IMR-90 (cell line): ENCODE measurements around the gene PRDM12. TPM values are rescaled to one million over a fixed set of nuclear protein-coding genes. Genes with fewer than 3 reads are reported as not detected.

Source experiments
- ATAC-seq: fragments of 200-7000 bp; cut with Tn5 transposase; 2 replicates; pipeline ENCODE4 v1.9.1; 2020; ENCODE audit warnings: low read depth, mild to moderate bottlenecking, moderate library complexity
- BruUV-seq: library from RNA; stranded (reverse); fragments of 400-500 nt; replicated peaks from 2 replicates; lab custom pipeline; 2021; lab: Mats Ljungman, UMichigan
- CTCF ChIA-PET: fragments of 300-600 bp; formaldehyde crosslinking; extraction: SDS; loops from one replicate; lab custom pipeline; 2021; ENCODE audit warnings: antibody characterized with exemption; lab: Yijun Ruan, JAX
- POLR2A ChIA-PET: fragments of 300-600 bp; sonication (Branson Sonifier 250); formaldehyde crosslinking; loops from one replicate; lab custom pipeline; 2022; ENCODE audit warnings: antibody characterized with exemption; ENCODE audit not compliant: unreplicated experiment; lab: Charles Lee
- DNase-seq: peaks from one replicate; pipeline ENCODE4 v3.0.0; 2013
- H2AFZ ChIP-seq: replicated peaks from 2 replicates; pipeline ENCODE3; 2013; ENCODE audit warnings: low read length, mild to moderate bottlenecking; ENCODE audit not compliant: poor library complexity
- H2AK5ac ChIP-seq: 2 replicates; pipeline ENCODE4 v1.6.1; 2013; ENCODE audit warnings: low read depth, low read length, inconsistent platforms
- H2AK9ac ChIP-seq: replicated peaks from 2 replicates; pipeline ENCODE3; 2013; ENCODE audit warnings: mild to moderate bottlenecking, low read depth, low read length, moderate library complexity; ENCODE audit not compliant: poor library complexity
- H2BK120ac ChIP-seq: 2 replicates; pipeline ENCODE4 v1.6.1; 2013; ENCODE audit warnings: low read depth, low read length, inconsistent platforms
- H2BK15ac ChIP-seq: 3 replicates; pipeline ENCODE4 v1.6.1; 2013; ENCODE audit warnings: low read depth, low read length, inconsistent platforms
- H2BK20ac ChIP-seq: 2 replicates; pipeline ENCODE4 v1.6.1; 2013; ENCODE audit warnings: low read depth, mild to moderate bottlenecking, inconsistent platforms, low read length, moderate library complexity
- H2BK5ac ChIP-seq: 2 replicates; pipeline ENCODE4 v1.6.1; 2013; ENCODE audit warnings: mild to moderate bottlenecking, low read depth, low read length, inconsistent platforms; ENCODE audit not compliant: poor library complexity, severe bottlenecking
- H3K14ac ChIP-seq: replicated peaks from 2 replicates; pipeline ENCODE4 v1.6.1; 2013; ENCODE audit warnings: low read depth, low read length, inconsistent platforms
- H3K18ac ChIP-seq: 2 replicates; pipeline ENCODE4 v1.6.1; 2013; ENCODE audit warnings: low read depth, low read length, control low read depth
- H3K23ac ChIP-seq: 2 replicates; pipeline ENCODE4 v1.6.1; 2013; ENCODE audit warnings: low read depth, low read length, inconsistent platforms
- H3K27ac ChIP-seq: 2 replicates; pipeline ENCODE4 v1.5.1; 2013; ENCODE audit warnings: mild to moderate bottlenecking, control low read depth, low read length; ENCODE audit not compliant: insufficient read depth
- H3K27me3 ChIP-seq: 2 replicates; pipeline ENCODE4 v1.6.1; 2013; ENCODE audit warnings: low read length; ENCODE audit not compliant: control insufficient read depth, insufficient read depth
- H3K36me3 ChIP-seq: 2 replicates; pipeline ENCODE4 v1.6.1; 2013; ENCODE audit warnings: low read length, mixed read lengths; ENCODE audit not compliant: control insufficient read depth, insufficient read depth
- H3K4ac ChIP-seq: 2 replicates; pipeline ENCODE4 v1.6.1; 2013; ENCODE audit warnings: low read depth, low read length, inconsistent platforms
- H3K4me1 ChIP-seq: 2 replicates; pipeline ENCODE4 v1.6.1; 2013; ENCODE audit warnings: low read length, mixed read lengths; ENCODE audit not compliant: control insufficient read depth, insufficient read depth
- H3K4me2 ChIP-seq: 2 replicates; pipeline ENCODE4 v1.6.1; 2013; ENCODE audit warnings: low read depth, mild to moderate bottlenecking, control low read depth, low read length, moderate library complexity
- H3K4me3 ChIP-seq: 2 replicates; pipeline ENCODE4 v1.5.1; 2013; ENCODE audit warnings: low read depth, mild to moderate bottlenecking, control low read depth, low read length, moderate library complexity; ENCODE audit not compliant: insufficient read depth
- H3K56ac ChIP-seq: 2 replicates; pipeline ENCODE4 v1.6.1; 2013; ENCODE audit warnings: low read length, inconsistent platforms; ENCODE audit not compliant: insufficient read depth; ENCODE audit errors: extremely low read depth
- H3K79me1 ChIP-seq, 2 experiments: 2 replicates each; pipeline ENCODE4 v1.6.1; 2013; ENCODE audit warnings: low read length in 2 of 2, inconsistent platforms in 1 of 2, low read depth in 1 of 2
- H3K9ac ChIP-seq: 2 replicates; pipeline ENCODE4 v1.6.1; 2013; ENCODE audit warnings: low read depth, low read length, control low read depth
- H3K9me1 ChIP-seq: 2 replicates; pipeline ENCODE4 v1.6.1; 2013; ENCODE audit warnings: low read length, inconsistent platforms; ENCODE audit not compliant: insufficient read depth
- H3K9me3 ChIP-seq: 2 replicates; pipeline ENCODE4 v1.6.1; 2013; ENCODE audit warnings: low read length; ENCODE audit not compliant: control insufficient read depth, insufficient read depth
- H4K20me1 ChIP-seq: 2 replicates; pipeline ENCODE4 v1.6.1; 2013; ENCODE audit warnings: low read length, inconsistent platforms; ENCODE audit not compliant: insufficient read depth
- H4K5ac ChIP-seq: 2 replicates; pipeline ENCODE4 v1.6.1; 2013; ENCODE audit warnings: mild to moderate bottlenecking, low read depth, low read length, control low read depth
- H4K8ac ChIP-seq, 2 experiments: 2 replicates each; pipeline ENCODE4 v1.6.1; 2013; ENCODE audit warnings: low read depth in 2 of 2, low read length in 2 of 2, control low read depth in 1 of 2, inconsistent platforms in 1 of 2
- H4K91ac ChIP-seq: 2 replicates; pipeline ENCODE4 v1.6.1; 2013; ENCODE audit warnings: low read depth, low read length, inconsistent platforms; ENCODE audit not compliant: insufficient read depth
- BHLHE40 ChIP-seq: fragments of 150-350 bp; IDR thresholded peaks from 2 replicates; pipeline ENCODE4 v1.6.1; 2016; ENCODE audit warnings: mild to moderate bottlenecking, low read depth, low read length
- CEBPB ChIP-seq: IDR thresholded peaks from 2 replicates; pipeline ENCODE4 v1.6.1; 2012; ENCODE audit warnings: low read depth, low read length, improper control_type of control experiment
- CHD1 ChIP-seq: IDR thresholded peaks from 2 replicates; pipeline ENCODE4 v1.6.1; 2012; ENCODE audit warnings: low read depth, low read length, improper control_type of control experiment
- FOS ChIP-seq: fragments of 150-350 bp; IDR thresholded peaks from 2 replicates; pipeline ENCODE4 v1.6.1; 2016; ENCODE audit warnings: low read depth, low read length
- MAFK ChIP-seq: IDR thresholded peaks from 2 replicates; pipeline ENCODE4 v1.6.1; 2012; ENCODE audit warnings: low read depth, low read length, improper control_type of control experiment
- MAZ ChIP-seq: IDR thresholded peaks from 2 replicates; pipeline ENCODE4 v1.6.1; 2012; ENCODE audit warnings: low read depth, mild to moderate bottlenecking, low read length, improper control_type of control experiment, moderate library complexity, borderline replicate concordance
- MXI1 ChIP-seq: IDR thresholded peaks from 2 replicates; pipeline ENCODE4 v1.6.1; 2012; ENCODE audit warnings: low read depth, mild to moderate bottlenecking, low read length, moderate library complexity, borderline replicate concordance
- NFE2L2 ChIP-seq: fragments of 150-350 bp; IDR thresholded peaks from 2 replicates; pipeline ENCODE4 v1.6.1; 2016; ENCODE audit warnings: low read depth, mild to moderate bottlenecking, low read length
- POLR2A ChIP-seq: IDR thresholded peaks from 2 replicates; pipeline ENCODE4 v1.6.1; 2012; ENCODE audit warnings: mild to moderate bottlenecking, low read depth, low read length
- RAD21 ChIP-seq: IDR thresholded peaks from 2 replicates; pipeline ENCODE4 v1.6.1; 2012; ENCODE audit warnings: low read length, improper control_type of control experiment
- RCOR1 ChIP-seq: IDR thresholded peaks from 2 replicates; pipeline ENCODE4 v1.6.1; 2012; ENCODE audit warnings: mild to moderate bottlenecking, low read length, improper control_type of control experiment; ENCODE audit not compliant: insufficient replicate concordance
- RFX5 ChIP-seq: IDR thresholded peaks from 2 replicates; pipeline ENCODE4 v1.8.0; 2012; ENCODE audit warnings: low read depth, mild to moderate bottlenecking, low read length, moderate library complexity
- SMC3 ChIP-seq: fragments of 150-350 bp; IDR thresholded peaks from 2 replicates; pipeline ENCODE4 v1.6.1; 2016; ENCODE audit warnings: low read depth, mild to moderate bottlenecking, antibody characterized with exemption, low read length, moderate library complexity
- USF2 ChIP-seq: fragments of 150-350 bp; IDR thresholded peaks from 2 replicates; pipeline ENCODE4 v1.6.1; 2017; ENCODE audit warnings: mild to moderate bottlenecking, antibody characterized with exemption, low read length, low read depth
- WGBS, 2 experiments: methylation state at CpG; one replicate each; pipeline versions ENCODE4 v1.1.5 to v1.1.7; 2013; ENCODE audit warnings: missing lambda C conversion rate in 2 of 2; ENCODE audit not compliant: insufficient read length in 1 of 2; ENCODE audit errors: extremely low coverage in 2 of 2; 5-methylcytosine and 5-hydroxymethylcytosine counted together
- dilution Hi-C: fragments of 300-500 bp; cut with HindIII; formaldehyde crosslinking; loops from one replicate; pipeline ENCODE4 v1.14.3; 2018; ENCODE audit warnings: low sequenced_read_pairs; ENCODE audit not compliant: unreplicated experiment
- in situ Hi-C: fragments of 300-500 bp; cut with MboI; formaldehyde crosslinking; loops from 3 replicates; pipeline ENCODE4 v1.14.3; 2019; ENCODE audit warnings: low sequenced_read_pairs, inconsistent platforms, mixed read lengths
- intact Hi-C: fragments of 100-400 bp; cut with micrococcal nuclease; formaldehyde crosslinking; loops from 2 replicates; pipeline ENCODE4 v1.10.0; 2022
- polyA plus RNA-seq, 3 experiments: library from polyadenylated mRNA; depleted of rRNA; stranded (reverse); fragments of >200 nt; gene quantifications; 2 replicates each; pipeline ENCODE4 v1.2.3, GENCODE V29; 2012; ENCODE audit warnings: low replicate concordance in 1 of 3
- total RNA-seq: library from RNA; depleted of rRNA; stranded (reverse); fragments of >200 nt; gene quantifications from 2 replicates; pipeline ENCODE4 v1.2.3, GENCODE V29; 2012
- TF ChIP-seq, protein P1 (sequence below): conservative IDR thresholded peaks from 2 replicates; pipeline ENCODE4 v1.5.1; 2012; ENCODE audit warnings: mild to moderate bottlenecking, low read depth, low read length, improper control_type of control experiment
- TF ChIP-seq, protein P2 (sequence below): fragments of 150-350 bp; IDR thresholded peaks from 2 replicates; pipeline ENCODE4 v1.6.1; 2016; ENCODE audit warnings: low read depth, mild to moderate bottlenecking, low read length, moderate library complexity, borderline replicate concordance

PRDM12 gene
- total and polyA plus RNA-seq, 2 of the 4 experiments (the other 2 are of a cell fraction), result not detected

DNA sequence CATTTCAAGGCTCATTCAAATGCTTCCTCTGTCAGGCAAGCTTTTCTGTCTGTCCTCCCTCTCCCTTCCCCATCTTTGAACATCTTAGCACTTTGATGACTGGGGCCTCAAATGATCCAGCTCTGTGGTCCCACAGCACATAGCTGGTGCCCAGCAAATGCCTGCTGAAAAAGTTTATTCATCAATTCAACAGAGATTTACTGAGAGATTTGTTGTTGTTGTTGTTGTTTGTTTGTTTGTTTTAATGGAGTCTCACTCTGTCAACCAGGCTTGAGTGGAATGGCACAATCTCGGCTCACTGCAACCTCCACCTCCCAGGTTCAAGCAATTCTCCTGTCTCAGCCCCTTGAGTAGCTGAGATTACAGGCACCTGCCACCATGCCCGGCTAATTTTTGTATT is 23.2 kb downstream of the PRDM12 start:
- no peak overlapping the region for H2AFZ ChIP-seq
- CTCF ChIA-PET, result no interaction called here
- no peak overlapping the region for H2AK5ac ChIP-seq
- H3K27me3 ChIP-seq, result no peaks in the 10 kb centered on the region
- no TSS peak for BruUV-seq
- intact Hi-C loops, result loop anchor here (10.0 kb wide), 2 partner anchors 323 to 443 kb away; no protein-coding TSS in a partner anchor
- H3K4me1 ChIP-seq, result no peaks in the 10 kb centered on the region
- POLR2A ChIA-PET, result no interaction called here
- H3K4ac ChIP-seq, result no peak overlapping the region
- no peak overlapping the region for H3K14ac ChIP-seq
- H3K18ac ChIP-seq, result no peak overlapping the region
- no peak overlapping the region for H4K91ac ChIP-seq
- H3K79me1 ChIP-seq, result no peaks in the 10 kb centered on the region
- dilution Hi-C loops, result no loop called here
- WGBS, 2 experiments, result no CpG with 5 or more reads among the region's 2 CpGs
- no peaks in the 10 kb centered on the region for H4K20me1 ChIP-seq
- H2BK120ac ChIP-seq, result no peak overlapping the region
- H3K9me1 ChIP-seq, result no peaks in the 10 kb centered on the region
- H2BK15ac ChIP-seq, result no peak overlapping the region
- H3K36me3 ChIP-seq, result no peaks in the 10 kb centered on the region
- H3K9me3 ChIP-seq, result no peaks in the 10 kb centered on the region
- H3K4me2 ChIP-seq, result no peak overlapping the region
- H3K23ac ChIP-seq, result no peak overlapping the region
- no peak overlapping the region for H4K5ac ChIP-seq
- no peak overlapping the region for H2AK9ac ChIP-seq
- ATAC-seq (no peak), DNase-seq (no peak)
- H3K56ac ChIP-seq, result no peak overlapping the region
- no peak overlapping the region for H3K27ac ChIP-seq
- no peak overlapping the region for H2BK20ac ChIP-seq
- H4K8ac ChIP-seq, result no peak overlapping the region
- in situ Hi-C loops, result loop anchor here (5.0 kb wide), 1 partner anchor 235 kb away; no protein-coding TSS in a partner anchor
- H3K9ac ChIP-seq, result no peak overlapping the region
- TF ChIP-seq SMC3, result no peak
- TF ChIP-seq, protein P1, sequence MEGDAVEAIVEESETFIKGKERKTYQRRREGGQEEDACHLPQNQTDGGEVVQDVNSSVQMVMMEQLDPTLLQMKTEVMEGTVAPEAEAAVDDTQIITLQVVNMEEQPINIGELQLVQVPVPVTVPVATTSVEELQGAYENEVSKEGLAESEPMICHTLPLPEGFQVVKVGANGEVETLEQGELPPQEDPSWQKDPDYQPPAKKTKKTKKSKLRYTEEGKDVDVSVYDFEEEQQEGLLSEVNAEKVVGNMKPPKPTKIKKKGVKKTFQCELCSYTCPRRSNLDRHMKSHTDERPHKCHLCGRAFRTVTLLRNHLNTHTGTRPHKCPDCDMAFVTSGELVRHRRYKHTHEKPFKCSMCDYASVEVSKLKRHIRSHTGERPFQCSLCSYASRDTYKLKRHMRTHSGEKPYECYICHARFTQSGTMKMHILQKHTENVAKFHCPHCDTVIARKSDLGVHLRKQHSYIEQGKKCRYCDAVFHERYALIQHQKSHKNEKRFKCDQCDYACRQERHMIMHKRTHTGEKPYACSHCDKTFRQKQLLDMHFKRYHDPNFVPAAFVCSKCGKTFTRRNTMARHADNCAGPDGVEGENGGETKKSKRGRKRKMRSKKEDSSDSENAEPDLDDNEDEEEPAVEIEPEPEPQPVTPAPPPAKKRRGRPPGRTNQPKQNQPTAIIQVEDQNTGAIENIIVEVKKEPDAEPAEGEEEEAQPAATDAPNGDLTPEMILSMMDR, result no peak
- no peak for TF ChIP-seq MXI1
- TF ChIP-seq BHLHE40, result no peak
- no peak for TF ChIP-seq RCOR1
- TF ChIP-seq CEBPB, result no peak
- TF ChIP-seq, protein P2, sequence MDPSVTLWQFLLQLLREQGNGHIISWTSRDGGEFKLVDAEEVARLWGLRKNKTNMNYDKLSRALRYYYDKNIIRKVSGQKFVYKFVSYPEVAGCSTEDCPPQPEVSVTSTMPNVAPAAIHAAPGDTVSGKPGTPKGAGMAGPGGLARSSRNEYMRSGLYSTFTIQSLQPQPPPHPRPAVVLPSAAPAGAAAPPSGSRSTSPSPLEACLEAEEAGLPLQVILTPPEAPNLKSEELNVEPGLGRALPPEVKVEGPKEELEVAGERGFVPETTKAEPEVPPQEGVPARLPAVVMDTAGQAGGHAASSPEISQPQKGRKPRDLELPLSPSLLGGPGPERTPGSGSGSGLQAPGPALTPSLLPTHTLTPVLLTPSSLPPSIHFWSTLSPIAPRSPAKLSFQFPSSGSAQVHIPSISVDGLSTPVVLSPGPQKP, result no peak
- TF ChIP-seq MAZ, result no peak
- no peak for TF ChIP-seq POLR2A
- no peak for TF ChIP-seq CHD1
- no peak for TF ChIP-seq NFE2L2
- TF ChIP-seq RAD21, result no peak
- no peak for TF ChIP-seq USF2
- no peak for TF ChIP-seq FOS
- no peak for TF ChIP-seq RFX5
- TF ChIP-seq MAFK, result no peak
- H3K4me3 ChIP-seq, result no peak overlapping the region
- H2BK5ac ChIP-seq, result no peak overlapping the region
